Stimulated activated CD4-positive, alpha-beta T cell treated with anti-CD3 and anti-CD28 coated beads, Interleukin-15, amount 100 ng/mL, for 1 hour (primary cell): ENCODE results near the gene COL23A1.

ENCODE experiments used
- DNase-seq, 2 donors: peaks; one replicate each; pipeline ENCODE4 v3.0.0-alpha.2; 2020; ENCODE audit warnings: low read depth in 1 of 2, low spot score in 1 of 2

The COL23A1 gene

GRCh38 chr5:178291161-178291561, 299.0 kb downstream of the COL23A1 start:
- DNase-seq: no peak

GRCh38 chr5:178290376-178290775, 299.8 kb downstream of the COL23A1 start:
- DNase-seq: no peak

GRCh38 chr5:178289438-178289837, 300.8 kb downstream of the COL23A1 start:
- DNase-seq: no peak

- no peak for DNase-seq
Measured at GRCh38 chr5:178288401-178289368, 301.5 kb downstream of the COL23A1 start.

- DNase-seq: no peak
Measured at GRCh38 chr5:178287791-178288105, 302.4 kb downstream of the COL23A1 start.

GRCh38 chr5:178287091-178287790, 303.0 kb downstream of the COL23A1 start:
- DNase-seq: no peak

- no peak for DNase-seq
Measured at GRCh38 chr5:178286226-178287090, 303.7 kb downstream of the COL23A1 start.

GRCh38 chr5:178285399-178286225, 304.6 kb downstream of the COL23A1 start:
- DNase-seq: no peak

GRCh38 chr5:178284996-178285395, 305.2 kb downstream of the COL23A1 start:
- DNase-seq: no peak

GRCh38 chr5:178284093-178284675, 306.0 kb downstream of the COL23A1 start:
- DNase-seq: no peak

GRCh38 chr5:178283520-178283919, 306.7 kb downstream of the COL23A1 start:
- no peak for DNase-seq

- DNase-seq: no peak
Measured at GRCh38 chr5:178282391-178282790, 307.8 kb downstream of the COL23A1 start.

GRCh38 chr5:178281331-178281730, 308.9 kb downstream of the COL23A1 start:
- DNase-seq: no peak

GRCh38 chr5:178280631-178281030, 309.6 kb downstream of the COL23A1 start:
- no peak for DNase-seq

GRCh38 chr5:178279723-178280438, 310.3 kb downstream of the COL23A1 start:
- DNase-seq: peak; percentile 12 to 35

GRCh38 chr5:178279026-178279722, 311.0 kb downstream of the COL23A1 start:
- no peak for DNase-seq

- no peak for DNase-seq
Measured at GRCh38 chr5:178278358-178279023, 311.7 kb downstream of the COL23A1 start.

GRCh38 chr5:178277866-178278265, 312.3 kb downstream of the COL23A1 start:
- no peak for DNase-seq
